ENCODE data around the gene BANP. TPM values are rescaled to one million over a fixed set of nuclear protein-coding genes. Genes with fewer than 3 reads are reported as not detected.

Gene BANP
- total and polyA plus RNA-seq, 12 donors, result 6.1 to 20.4 (median 13.5) TPM

DNA sequence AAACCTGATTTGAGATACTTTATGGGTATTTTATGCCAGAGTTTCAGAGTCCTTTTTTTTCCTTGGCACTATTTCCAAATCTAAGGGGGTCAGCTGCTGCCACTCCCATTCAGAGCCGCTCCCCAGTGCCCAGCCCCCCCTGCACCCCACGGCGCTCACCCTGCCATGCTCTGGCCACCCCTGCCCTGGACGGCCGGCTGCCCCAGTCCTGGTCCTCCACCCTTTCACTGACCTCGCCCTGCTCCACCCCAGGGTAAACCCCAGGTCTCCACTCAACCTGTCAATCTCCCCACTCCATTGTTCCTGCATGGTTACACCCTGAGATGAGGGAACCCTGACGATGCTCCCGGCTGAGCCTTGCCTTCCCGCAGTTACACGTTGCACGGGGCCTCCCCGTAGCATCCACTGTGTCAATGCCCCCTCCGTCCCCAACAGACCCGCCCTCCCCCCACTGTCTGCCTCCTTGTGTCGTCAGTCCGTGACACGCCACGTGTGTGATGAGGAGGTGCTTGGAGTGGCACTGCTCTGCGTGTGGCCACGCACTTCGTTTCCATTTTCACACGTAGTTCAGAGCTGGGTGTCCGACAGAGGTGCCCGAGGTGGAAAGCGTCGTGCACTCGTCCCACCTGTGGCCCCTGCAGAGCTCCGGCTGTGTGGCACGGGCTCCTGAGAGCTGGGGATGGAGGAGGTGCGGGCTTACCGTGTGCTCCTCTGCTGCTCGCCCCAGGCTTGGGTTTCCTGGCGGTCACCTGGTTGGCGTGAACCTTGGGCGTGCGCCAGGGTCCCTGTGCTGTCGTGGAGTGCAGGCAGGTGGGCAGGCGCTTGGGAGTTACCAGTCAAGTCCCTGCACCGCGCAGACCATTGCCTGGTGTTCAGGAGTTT is 116.5 kb downstream of the BANP start:
- Histone ChIP-seq H3K27me3 (no peaks in the 10 kb centered on the region), H3K27ac (no peak overlapping the region), H3K4me3 (no peak overlapping the region), H3K4me1 (peaks cover 0 to 13% (median 9%) of the 10 kb centered on the region in 9 donors), H3K36me3 (peaks cover 0 to 77% (median 4%) of the 10 kb centered on the region in 9 donors), H3K9me3 (no peaks in the 10 kb centered on the region)
- no peak for ATAC-seq
- TF ChIP-seq, protein P1, sequence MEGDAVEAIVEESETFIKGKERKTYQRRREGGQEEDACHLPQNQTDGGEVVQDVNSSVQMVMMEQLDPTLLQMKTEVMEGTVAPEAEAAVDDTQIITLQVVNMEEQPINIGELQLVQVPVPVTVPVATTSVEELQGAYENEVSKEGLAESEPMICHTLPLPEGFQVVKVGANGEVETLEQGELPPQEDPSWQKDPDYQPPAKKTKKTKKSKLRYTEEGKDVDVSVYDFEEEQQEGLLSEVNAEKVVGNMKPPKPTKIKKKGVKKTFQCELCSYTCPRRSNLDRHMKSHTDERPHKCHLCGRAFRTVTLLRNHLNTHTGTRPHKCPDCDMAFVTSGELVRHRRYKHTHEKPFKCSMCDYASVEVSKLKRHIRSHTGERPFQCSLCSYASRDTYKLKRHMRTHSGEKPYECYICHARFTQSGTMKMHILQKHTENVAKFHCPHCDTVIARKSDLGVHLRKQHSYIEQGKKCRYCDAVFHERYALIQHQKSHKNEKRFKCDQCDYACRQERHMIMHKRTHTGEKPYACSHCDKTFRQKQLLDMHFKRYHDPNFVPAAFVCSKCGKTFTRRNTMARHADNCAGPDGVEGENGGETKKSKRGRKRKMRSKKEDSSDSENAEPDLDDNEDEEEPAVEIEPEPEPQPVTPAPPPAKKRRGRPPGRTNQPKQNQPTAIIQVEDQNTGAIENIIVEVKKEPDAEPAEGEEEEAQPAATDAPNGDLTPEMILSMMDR (IDR thresholded peaks at IDR 0.05), result no peak
- intact Hi-C loops (cut with DNase I), result loop anchor here in 1 of 10 donors (10.0 kb wide), 1 partner anchor 83 kb away; no protein-coding TSS in a partner anchor
- 93% methylated on average over 40 of the region's 40 CpGs for WGBS, 2 donors
- no peak for DNase-seq

DNA sequence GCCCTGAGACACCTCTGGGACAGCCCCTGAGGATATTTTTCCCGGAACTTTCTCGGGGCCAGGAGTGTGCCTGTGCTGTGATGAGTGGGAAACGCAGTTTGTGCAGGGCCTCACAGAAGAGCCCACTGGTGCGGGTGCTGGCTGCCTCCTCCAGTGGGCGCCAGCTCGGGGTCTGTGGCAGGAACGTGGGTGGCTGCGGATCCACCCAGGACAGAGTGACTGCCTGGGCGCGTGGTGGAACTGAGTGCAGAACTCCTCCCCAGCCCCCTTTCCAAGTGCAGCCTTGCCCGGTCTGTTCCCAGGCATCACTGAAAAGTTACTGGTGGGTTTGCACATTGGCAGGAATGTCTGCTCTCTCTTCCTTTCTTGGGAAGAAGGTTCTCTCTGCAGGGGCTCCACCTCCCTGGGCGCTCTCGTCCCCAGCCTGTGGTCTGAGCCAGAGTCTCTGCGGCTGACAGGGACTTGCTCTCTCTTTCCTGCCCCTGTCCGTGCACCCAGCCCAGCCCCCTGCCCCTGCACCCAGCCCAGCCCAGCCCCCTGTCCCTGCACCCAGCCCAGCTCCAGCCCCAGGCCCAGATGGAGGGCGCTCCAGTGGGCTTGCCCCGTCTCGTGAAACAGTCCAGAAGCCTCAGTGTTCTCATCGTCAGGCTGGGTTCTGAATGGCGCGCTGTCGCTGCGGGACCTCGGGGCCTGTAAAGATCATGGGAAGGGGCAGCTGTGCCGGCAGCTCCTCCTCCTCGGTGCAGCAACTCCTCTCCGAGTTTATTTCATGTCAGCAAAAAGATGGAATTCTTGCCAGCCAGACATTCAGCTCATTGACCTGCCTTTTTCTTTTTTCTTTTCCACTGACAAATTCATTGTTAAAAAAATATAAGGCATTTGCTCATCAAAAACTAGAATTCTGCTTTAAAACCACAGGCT is 117.5 kb downstream of the BANP start:
- Histone ChIP-seq H3K9me3 (no peaks in the 10 kb centered on the region), H3K27ac (no peak overlapping the region), H3K4me1 (peaks cover 0 to 4% (median 0%) of the 10 kb centered on the region in 9 donors), H3K36me3 (peaks cover 0 to 80% (median 8%) of the 10 kb centered on the region in 9 donors), H3K27me3 (no peaks in the 10 kb centered on the region), H3K4me3 (no peak overlapping the region)
- peak in 3 of 8 donors; percentile 23 to 34 (median 31) for ATAC-seq
- intact Hi-C loops (cut with DNase I), result loop anchor here in 1 of 10 donors (10.0 kb wide), 1 partner anchor 84 kb away; no protein-coding TSS in a partner anchor
- no peak for DNase-seq
- TF ChIP-seq, protein P1 (IDR thresholded peaks at IDR 0.05), result no peak
- 85 to 90% methylated on average over 27 of the region's 27 CpGs for WGBS, 2 donors

DNA sequence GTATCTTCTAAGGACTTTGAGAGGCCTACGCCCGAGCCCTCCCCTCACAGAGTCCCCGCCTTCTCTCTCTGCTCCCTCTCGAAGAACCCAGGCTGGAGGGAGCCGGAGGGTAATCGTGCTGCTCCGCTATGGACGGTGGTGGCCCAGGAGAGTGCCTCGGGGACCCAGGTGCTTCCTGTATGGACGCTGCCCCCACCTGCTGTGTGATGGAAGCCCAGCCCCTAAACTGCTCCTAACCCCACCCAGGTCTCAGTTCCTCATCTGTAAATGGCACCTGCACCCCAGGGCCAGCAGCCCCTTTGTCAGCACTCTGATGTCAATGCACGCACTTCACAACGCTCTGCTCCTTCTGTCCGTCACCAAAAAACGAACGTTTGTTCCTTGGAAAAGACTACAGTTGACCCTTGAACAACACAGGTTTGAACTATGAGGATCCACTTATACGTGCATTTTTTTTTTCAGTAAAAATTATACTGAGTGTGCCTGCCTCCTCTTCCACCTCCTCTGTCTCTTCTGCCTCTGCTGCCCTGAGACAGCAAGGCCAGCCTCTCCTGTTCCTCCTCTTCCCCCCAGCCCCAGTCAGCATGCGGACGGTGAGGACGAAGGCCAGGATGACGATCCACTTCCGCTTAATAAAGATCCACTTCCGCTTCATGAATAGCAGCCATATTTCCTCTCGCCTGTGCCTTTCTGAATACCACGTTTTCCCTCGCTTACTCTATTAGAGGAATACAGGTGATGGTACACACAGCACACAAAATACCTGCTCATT is 118.3 kb downstream of the BANP start:
- no peak for ATAC-seq

More for the DNA sequence above, 118.3 kb downstream of the BANP start:
- no peak for DNase-seq
- Histone ChIP-seq H3K36me3 (peaks cover 0 to 81% (median 8%) of the 10 kb centered on the region in 9 donors), H3K4me3 (no peak overlapping the region), H3K27me3 (no peaks in the 10 kb centered on the region), H3K27ac (no peak overlapping the region), H3K4me1 (no peaks in the 10 kb centered on the region), H3K9me3 (no peaks in the 10 kb centered on the region)
- intact Hi-C loops (cut with DNase I), result loop anchor here in 1 of 10 donors (10.0 kb wide), 1 partner anchor 85 kb away; no protein-coding TSS in a partner anchor
- TF ChIP-seq, protein P1 (IDR thresholded peaks at IDR 0.05), result no peak
- 86 to 88% methylated on average over 25 of the region's 25 CpGs for WGBS, 2 donors
